Cardiac ventricle fibroblast (primary cell): Measurements from ENCODE around the gene CHST15. TPM values are rescaled to one million over a fixed set of nuclear protein-coding genes. Genes with fewer than 3 reads are reported as not detected.

ENCODE experiments used
- total RNA-seq: library from RNA; depleted of rRNA; stranded (reverse); fragments of >200 nt; gene quantifications from 2 replicates; pipeline ENCODE4 v1.2.3, GENCODE V29; 2015

Gene CHST15, protein sequence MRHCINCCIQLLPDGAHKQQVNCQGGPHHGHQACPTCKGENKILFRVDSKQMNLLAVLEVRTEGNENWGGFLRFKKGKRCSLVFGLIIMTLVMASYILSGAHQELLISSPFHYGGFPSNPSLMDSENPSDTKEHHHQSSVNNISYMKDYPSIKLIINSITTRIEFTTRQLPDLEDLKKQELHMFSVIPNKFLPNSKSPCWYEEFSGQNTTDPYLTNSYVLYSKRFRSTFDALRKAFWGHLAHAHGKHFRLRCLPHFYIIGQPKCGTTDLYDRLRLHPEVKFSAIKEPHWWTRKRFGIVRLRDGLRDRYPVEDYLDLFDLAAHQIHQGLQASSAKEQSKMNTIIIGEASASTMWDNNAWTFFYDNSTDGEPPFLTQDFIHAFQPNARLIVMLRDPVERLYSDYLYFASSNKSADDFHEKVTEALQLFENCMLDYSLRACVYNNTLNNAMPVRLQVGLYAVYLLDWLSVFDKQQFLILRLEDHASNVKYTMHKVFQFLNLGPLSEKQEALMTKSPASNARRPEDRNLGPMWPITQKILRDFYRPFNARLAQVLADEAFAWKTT
- 15.0 and 17.1 TPM in 2 replicates for total RNA-seq

DNA sequence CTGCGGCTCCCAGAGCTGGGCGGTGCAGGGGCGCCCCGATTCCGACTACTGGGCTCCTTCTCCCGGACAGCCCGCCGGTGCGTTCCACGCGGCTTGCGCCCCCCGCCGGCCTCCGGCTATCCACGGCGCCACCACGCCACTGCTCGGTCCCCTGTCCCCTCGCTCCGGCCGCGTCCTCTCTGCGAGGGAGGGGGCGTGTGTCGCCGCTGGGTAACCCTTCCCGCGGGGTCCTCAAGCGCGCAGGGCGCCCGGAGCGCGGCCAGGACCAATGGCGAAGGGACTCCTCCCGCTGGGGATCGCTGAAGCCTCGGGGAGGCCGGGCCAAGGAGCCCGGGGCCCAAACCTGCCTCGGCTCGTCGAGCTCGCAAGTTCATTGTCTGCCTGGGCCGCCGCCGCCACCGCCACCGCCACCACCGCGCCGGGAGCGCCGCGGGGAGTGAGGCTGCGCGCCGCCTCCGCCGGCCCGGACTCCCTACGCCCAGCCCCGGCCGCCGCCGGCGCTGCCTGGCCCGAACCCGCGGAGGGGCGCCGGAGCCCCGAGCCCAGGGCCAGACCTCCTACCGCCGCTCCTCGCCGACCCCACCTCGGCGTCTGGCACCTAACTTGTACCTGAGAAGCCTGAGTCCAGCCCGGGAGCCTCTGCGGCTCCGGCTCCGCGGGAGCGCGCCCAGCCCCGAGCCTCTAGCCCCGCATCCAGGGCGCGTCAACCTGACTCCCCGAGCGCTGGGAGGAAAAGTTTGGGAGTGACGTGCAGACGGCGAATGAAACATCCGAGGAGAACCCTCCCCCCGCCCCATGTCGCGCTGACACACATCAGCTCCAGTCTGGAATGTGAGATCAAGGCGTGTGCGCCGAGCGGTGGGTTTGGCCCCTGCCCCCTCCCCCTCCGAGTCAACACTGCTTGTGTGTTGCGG lies at the start of gene CHST15:
Gene CHST15 (minus strand): TSS at position 739 of the 914 bp plus-strand sequence. CDS start 47,386 bp downstream, outside the sequence.

Other genes starting within 250 kb of the CHST15 start
- gene CPXM2, start 201.8 kb downstream of the CHST15 start, total RNA-seq: 0.75 and 1.7 TPM in 2 replicates